Dermis microvascular lymphatic vessel endothelial cell (primary cell): ENCODE data around the gene FAF2. TPM values are rescaled to one million over a fixed set of nuclear protein-coding genes. Genes with fewer than 3 reads are reported as not detected.
A peak's percentile ranks its signal among the peaks of the same experiment; 100 is the strongest.
"Not testable (repeated sequence)": the region's sequence is repeated elsewhere in the genome, so short reads cannot be mapped to it uniquely, and the experiment has no call there.

Experiments used
- DNase-seq, 2 donors: peaks; one replicate each; pipeline versions ENCODE4 v3.0.0 to v3.0.0-alpha.2; 2010; ENCODE audit warnings: low read depth in 2 of 2
- total RNA-seq: library from RNA; depleted of rRNA; stranded (reverse); fragments of >200 nt; gene quantifications from 2 replicates; pipeline ENCODE4 v1.2.1, GENCODE V29; 2014

The FAF2 gene
- total RNA-seq, 1 donor from 2014 or later = 56.5 TPM

DNA sequence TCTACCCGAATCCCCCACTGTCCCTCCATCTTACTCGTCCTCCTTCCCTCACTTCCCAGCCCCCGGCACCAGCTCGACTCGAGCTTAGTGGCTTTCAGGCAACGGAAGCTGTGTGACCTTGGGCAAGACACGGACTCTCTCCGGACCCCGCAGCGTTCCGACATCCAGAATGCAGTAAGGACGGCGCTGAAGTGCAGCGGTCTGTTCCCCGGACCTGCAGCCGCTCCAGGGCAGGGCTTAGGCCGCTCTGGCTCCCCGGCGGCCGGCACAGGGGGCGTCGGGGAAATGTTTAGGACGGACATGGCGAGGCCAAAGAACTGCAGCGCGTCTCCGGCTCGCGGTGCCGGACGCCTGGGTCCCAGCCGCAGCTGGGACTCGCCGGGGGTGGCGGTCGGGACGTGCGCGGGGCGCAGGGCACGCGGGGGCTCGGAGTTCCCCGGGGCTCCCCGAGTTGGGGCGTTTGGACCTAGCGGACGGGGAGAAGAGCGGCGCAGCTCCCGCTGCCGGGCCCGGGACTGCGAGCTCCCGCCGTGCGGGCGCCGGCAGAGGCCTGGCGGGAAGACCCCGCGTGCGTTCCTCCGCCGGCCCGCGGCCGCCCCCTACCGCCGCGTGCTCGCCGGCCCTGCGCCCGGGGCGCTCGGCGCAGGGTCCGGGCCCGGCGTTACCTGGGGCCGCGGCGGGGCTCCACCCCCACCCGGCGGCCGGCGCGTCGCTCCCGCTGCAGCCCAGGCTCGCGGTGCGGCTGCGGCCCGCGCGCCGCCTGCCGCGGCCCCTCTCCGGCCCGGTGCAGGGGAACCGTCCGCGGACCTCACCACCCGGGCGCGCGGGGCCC, 94.6 kb downstream of the FAF2 start:
- peak in 1 of 2 donors; percentile 58 for DNase-seq

DNA sequence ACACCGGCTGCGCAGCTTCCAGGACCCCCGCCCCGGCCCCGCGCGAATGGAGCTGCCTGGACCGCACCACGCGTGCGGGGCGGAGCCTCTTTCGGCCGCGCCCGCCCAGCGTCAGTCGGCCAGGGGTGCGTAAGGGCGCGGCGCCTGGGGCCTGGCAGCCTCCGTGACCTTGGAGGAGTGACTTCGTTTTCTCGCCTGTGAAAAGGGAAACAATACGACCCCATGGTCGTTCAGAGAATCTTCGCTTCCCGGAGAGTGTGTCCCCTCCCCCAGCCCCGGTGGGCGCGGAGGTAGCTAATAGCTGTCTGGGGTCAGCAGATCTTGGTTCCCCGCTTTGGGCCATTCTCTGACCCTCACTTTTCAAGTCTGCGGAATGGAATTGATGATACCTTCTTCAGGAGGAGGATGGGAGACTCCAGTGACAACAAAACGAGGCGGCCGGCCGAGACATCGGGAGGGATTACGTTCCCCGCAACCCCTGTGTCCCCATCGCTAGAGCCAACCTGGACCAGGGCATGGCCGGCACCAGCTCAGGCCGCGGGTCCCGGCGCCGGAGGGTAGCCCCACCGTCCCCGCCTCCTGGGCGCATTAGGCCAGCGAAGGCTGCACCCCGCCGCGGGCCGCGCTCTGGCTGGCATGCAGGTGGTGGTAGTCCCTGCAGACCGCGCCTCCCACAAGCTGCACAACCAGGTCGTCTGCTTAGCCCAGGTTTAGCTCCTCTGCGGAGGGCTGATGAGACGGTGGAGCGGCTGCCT, 95.4 kb downstream of the FAF2 start:
- DNase-seq = peak in 1 of 2 donors; percentile 50

DNA sequence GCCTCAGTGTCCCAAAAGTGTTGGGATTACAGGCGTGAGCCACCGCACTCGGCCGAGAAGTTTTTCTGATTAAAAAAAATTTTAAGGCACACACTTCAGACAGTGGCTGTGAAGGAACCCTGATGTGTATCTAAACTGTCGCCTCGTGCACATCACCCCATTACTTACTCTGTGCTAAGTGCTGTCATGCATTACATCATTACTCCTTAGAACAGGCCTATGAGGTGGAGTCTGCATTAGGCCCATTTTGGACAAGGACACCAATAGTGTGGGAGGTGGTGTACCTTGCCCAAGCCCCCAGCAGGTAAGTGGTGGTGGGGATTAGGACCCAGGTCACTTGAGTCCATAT, 97.2 kb downstream of the FAF2 start:
- no peak for DNase-seq

DNA sequence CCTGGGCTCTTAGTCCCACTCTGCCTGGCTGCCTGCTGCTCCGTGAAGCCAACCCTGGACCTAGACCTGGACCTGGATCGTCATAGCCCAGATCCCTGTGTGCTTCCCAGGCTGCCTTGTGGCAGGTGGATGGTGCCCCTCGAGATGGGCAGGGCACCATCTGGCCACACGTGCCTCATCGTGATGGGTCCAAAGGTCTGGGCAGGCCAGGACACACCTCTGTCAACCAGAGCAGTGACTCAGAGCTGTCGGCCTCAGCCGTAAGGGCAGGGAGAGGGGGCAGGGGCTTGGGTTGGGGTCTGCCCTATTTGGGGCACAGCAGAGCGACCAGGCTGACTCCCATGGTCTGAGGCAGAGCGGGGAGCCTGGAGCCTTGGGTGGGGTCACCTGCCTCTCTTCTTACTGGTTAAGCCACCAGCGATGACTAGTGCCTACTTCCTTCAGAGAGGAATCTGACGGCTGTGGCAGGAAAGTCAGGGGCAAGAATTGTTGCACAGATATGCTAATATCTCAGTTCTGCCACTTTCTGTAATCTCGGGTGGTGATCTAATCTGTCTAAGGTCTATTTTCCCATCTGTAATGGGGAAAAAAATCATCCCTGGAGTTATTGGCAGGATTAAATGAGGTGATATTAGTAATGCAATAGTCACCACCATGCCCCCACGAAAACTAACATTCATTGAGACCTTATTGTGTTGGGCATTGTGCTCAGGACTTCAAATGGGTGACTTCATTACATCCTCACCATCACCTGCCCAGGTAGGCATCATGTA, 97.7 kb downstream of the FAF2 start:
- no peak for DNase-seq

DNA sequence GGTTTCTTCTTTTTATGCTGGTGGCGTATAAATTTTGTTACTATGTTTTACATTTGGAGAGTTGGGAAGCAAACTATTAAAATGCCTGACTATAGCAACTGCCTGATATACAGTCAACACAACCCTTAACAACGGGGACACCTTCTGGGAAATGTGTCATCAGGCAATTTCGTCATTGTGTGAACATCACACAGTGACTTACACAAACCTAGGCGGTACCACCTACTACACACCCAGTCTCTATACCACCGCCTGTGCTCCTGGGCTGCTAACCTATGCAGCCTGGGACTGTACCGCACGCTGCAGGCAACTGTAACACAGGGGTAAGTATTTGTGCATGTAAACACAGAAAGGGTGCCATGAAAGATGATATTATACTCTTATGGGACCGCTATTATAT, 99.6 kb downstream of the FAF2 start:
- peak in 1 of 2 donors; percentile 29 for DNase-seq

DNA sequence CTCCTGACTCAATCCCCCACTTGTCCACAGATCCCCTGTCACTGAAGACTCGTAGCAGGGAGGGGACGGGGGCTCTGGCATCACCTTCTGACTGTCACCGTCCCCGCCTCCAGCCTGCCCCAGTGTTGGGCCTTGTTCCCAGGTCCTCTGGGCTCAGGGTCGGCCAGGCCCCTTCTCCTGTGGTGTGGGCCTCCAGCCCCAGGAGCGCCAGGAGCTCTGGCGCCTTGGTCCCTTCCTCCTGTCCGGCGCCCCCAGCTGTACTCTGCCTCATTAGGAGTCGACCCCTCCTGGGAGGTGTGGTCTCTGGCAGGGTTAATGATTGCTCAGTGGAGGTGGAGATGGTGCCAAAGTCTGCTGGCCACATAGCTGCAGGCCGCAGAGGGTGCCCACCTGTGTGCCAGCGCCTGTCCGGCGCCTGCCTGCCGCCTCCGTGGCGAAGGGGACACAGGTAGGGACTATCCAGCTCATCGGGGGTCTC, 100.8 kb downstream of the FAF2 start, which contains the start of gene CDHR2:
Gene CDHR2 (plus strand): TSS at position 376 of the 478 bp plus-strand sequence. CDS start 16,011 bp downstream, outside the sequence.
- no peak for DNase-seq

DNA sequence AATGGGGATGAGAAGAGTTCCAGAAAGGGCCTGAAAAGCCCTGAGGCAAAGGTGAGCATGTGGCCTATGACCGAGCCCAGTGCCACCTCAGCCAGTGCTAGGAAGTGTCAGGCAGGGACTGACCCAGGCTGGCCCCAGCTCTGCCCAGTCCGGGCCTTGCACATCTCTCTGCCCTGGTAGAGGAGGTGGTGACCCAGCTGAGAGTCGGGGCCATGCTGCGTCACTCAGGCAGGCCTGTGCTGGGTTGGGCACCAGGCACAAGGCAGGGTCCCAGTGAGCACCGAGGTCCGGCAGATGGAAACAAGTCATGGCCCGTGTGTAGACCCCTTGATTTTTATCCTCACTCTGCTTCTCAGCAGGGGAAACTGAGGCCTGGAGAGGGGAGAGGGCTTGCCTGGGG, 101.7 kb downstream of the FAF2 start:
- DNase-seq = no peak

DNA sequence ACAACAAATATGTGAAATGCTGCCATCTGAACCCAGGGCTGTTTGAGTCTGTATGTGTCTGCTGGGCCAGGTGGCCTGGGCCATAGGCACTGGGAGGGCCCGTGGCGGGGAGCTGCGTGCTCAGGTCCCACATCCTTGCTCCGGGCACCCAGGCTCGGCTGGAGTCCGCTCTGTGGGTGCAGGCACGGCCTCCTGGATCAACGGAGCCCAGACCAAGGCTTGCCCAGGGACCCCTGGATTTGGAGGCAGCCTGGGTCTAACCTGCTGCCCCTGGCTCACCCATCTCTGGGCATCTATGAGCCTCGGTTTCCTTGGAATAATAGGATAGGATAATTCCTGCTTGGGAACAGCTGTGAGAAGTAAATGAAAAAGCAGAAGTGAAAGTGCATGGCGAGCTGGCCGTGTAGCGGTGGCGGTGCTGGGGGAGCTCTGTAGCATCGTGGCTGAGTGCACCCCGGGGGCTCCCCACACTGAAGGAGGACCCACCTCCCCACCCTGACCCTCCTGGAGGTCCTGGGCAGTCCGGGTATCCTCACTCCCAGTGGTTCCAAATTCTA, 102.2 kb downstream of the FAF2 start:
- no peak for DNase-seq

DNA sequence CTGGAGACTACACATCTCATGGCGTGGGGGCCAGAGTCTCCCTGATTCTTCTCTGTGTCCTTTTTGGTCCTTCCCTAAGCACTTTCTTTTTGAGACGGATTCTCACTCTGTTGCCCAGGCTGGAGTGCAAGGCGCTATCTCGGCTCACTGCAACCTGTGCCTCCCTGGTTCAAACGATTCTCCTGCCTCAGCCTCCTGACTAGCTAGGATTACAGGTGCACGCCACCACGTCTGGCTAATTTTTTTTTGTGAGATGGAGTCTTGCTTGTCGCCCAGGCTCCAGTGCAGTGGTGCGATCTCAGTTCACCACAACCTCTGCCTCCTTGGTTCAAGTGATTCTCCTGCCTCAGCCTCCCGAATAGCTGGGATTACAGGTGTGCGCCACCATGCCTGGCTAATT, 102.8 kb downstream of the FAF2 start:
- DNase-seq = not testable (repeated sequence)

DNA sequence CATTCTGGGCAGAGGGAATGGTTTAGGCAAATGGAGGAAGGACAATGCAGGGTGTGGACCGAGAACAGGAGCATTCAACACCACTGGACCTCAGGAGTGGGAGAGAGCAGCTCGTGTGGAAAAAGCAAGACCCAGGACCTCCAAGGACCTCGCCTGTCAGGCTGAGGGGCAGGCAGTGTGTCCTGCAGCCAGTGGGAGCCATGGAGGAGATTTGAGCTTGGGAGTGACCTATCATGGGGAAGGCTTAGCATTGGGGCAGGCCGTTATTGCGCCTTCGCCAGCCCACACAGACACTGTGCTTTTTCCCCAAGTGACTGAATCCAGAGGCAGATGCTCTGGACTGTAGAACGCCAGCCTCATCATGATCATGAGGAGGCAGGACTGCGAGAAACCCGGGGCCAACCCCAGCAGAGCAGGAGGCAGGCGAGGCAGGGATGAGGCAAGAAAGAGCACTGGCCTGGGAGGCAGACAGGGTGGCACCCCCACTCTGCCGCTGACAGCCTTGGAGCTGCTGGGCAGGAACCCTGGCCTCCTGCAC, 104.2 kb downstream of the FAF2 start:
- no peak for DNase-seq

DNA sequence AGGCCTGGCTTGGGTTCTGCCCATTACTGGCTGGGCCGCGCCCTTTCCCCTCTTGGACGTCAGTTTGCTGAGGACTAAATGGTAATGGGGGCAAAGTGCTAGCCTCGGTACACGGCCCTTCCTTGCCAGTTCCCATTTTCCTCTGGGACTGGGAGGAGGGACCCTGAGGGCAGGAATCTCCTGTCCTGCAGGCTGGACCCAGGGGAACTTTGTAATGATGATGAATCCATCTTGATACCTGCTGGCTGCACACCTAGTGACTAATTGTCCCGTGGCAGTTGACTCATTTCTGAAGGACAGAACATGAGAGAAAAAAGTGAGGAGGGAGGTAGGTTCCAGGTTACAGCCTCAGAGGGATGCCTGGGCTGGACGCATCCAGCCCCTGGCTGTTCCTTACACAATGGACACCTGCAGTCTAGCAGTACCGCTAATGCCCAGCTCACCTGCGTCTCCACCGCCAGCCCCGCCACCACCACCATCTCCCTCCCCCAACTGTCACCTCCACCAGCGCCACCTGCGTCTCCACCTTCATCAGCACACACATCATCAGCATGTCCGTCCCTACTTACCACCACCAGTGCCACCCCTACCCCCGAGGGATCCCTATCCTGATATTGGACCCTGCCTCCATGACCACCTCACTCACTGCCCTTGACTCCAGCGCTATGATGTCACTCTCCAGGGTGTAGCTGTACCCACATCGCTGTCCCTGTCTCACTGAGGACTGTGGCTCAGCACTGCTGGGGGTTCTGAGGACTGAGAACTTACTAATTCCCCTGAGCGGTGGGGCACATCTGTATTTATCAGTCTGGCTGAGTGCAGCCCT, 105.3 kb downstream of the FAF2 start:
- no peak for DNase-seq

DNA sequence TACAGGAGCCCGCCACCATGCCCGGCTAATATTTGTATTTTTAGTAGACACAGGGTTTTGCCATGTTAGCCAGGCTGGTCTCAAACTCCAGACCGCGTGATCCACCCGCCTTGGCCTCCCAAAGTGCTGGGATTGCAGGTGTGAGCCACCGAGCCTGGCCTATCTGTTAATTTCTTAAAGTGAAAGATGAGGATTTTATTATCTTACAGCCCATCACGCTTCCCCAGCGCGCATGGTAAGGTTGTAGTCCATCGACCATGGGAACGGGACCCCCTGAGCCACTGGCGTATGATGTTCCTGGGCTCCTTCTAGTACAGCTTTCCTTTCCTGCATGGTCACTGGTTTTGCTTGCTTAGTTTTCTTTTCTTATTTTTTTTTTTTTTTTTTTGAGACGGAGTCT, 109.7 kb downstream of the FAF2 start:
- no peak for DNase-seq

Other genes with a start within 250 kb of the FAF2 start
- gene SIMC1, start 210.0 kb upstream of the FAF2 start, total RNA-seq = 1.9 and 3.3 TPM in 2 replicates
- 71.6 and 101 TPM in 2 replicates for gene KIAA1191, start 86.6 kb upstream of the FAF2 start, total RNA-seq
- 6.0 and 11.9 TPM in 2 replicates for gene ARL10, start 82.9 kb upstream of the FAF2 start, total RNA-seq
- 10.7 and 11.8 TPM in 2 replicates for gene NOP16, start 59.8 kb upstream of the FAF2 start, total RNA-seq
- gene HIGD2A, start 59.6 kb upstream of the FAF2 start, total RNA-seq = 36.3 and 55.5 TPM in 2 replicates
- 115 and 147 TPM in 2 replicates for gene CLTB, start 31.8 kb upstream of the FAF2 start, total RNA-seq
- gene RNF44, start 89.0 kb downstream of the FAF2 start, total RNA-seq = 2.4 and 7.0 TPM in 2 replicates
- gene CDHR2, start 101.0 kb downstream of the FAF2 start, total RNA-seq = under 0.01 and 0.25 TPM in 2 replicates
- gene GPRIN1, start 161.8 kb downstream of the FAF2 start, total RNA-seq = 4.5 and 4.8 TPM in 2 replicates
- gene SNCB, start 182.1 kb downstream of the FAF2 start, total RNA-seq = 0.76 and 1.2 TPM in 2 replicates
- under 0.01 TPM in 1 of 2 replicates, not detected in the other for gene EIF4E1B, start 182.3 kb downstream of the FAF2 start, total RNA-seq
- gene TSPAN17, start 199.1 kb downstream of the FAF2 start, total RNA-seq = 36.5 and 47.7 TPM in 2 replicates